Iris pigment epithelial cell (primary cell): ENCODE results near the gene TDP1.
"Not testable (repeated sequence)": the region's sequence is repeated elsewhere in the genome, so short reads cannot be mapped to it uniquely, and the experiment has no call there.

Experiments
- DNase-seq: peaks from one replicate; pipeline ENCODE4 v3.0.0-alpha.2; 2011; ENCODE audit warnings: low read depth

TDP1 gene

GRCh38 chr14:89990218-89990617 lies 34.5 kb downstream of the TDP1 start:
- no peak for DNase-seq

GRCh38 chr14:89990623-89991275 lies 35.0 kb downstream of the TDP1 start:
- no peak for DNase-seq

GRCh38 chr14:89992273-89992672 lies 36.5 kb downstream of the TDP1 start:
- DNase-seq, result no peak

GRCh38 chr14:89996963-89997362 lies 41.2 kb downstream of the TDP1 start:
- DNase-seq, result no peak

- no peak for DNase-seq
Observed at GRCh38 chr14:90000935-90001334, 45.2 kb downstream of the TDP1 start.

GRCh38 chr14:90003526-90004307 lies 48.0 kb downstream of the TDP1 start:
- no peak for DNase-seq

GRCh38 chr14:90005441-90005840 lies 49.7 kb downstream of the TDP1 start:
- DNase-seq, result no peak

- DNase-seq, result no peak
Observed at GRCh38 chr14:90005939-90006530, 50.3 kb downstream of the TDP1 start.

- DNase-seq, result peak; percentile 5
Observed at GRCh38 chr14:90017371-90017770, 61.6 kb downstream of the TDP1 start.

- DNase-seq, result no peak
Observed at GRCh38 chr14:90019824-90020523, 64.2 kb downstream of the TDP1 start.

GRCh38 chr14:90023176-90023896 lies 67.6 kb downstream of the TDP1 start:
- peak; percentile 60 for DNase-seq

GRCh38 chr14:90024910-90025309 lies 69.2 kb downstream of the TDP1 start:
- no peak for DNase-seq

GRCh38 chr14:90026608-90027007 lies 70.9 kb downstream of the TDP1 start:
- not testable (repeated sequence) for DNase-seq

GRCh38 chr14:90027842-90028241 lies 72.1 kb downstream of the TDP1 start:
- no peak for DNase-seq

- DNase-seq, result no peak
Observed at GRCh38 chr14:90034156-90034555, 78.4 kb downstream of the TDP1 start.

- no peak for DNase-seq
Observed at GRCh38 chr14:90034835-90035525, 79.3 kb downstream of the TDP1 start.

- no peak for DNase-seq
Observed at GRCh38 chr14:90039253-90040010, 83.7 kb downstream of the TDP1 start.

- no peak for DNase-seq
Observed at GRCh38 chr14:90040411-90040810, 84.7 kb downstream of the TDP1 start.

- no peak for DNase-seq
Observed at GRCh38 chr14:90042496-90043252, 86.9 kb downstream of the TDP1 start.

- DNase-seq, result peak; percentile 11
Observed at GRCh38 chr14:90045616-90046015, 89.9 kb downstream of the TDP1 start.
